Keratinocyte (primary cell): ENCODE data around the gene HOXD11. TPM values are rescaled to one million over a fixed set of nuclear protein-coding genes. Genes with fewer than 3 reads are reported as not detected.

Experiments
- DNase-seq: peaks from one replicate; pipeline ENCODE4 v3.0.0-alpha.2; 2011; ENCODE audit warnings: low read depth, missing footprints, low spot score
- FAIRE-seq: peaks from 2 replicates; lab custom pipeline; 2011; peaks lifted over from hg19 to GRCh38; lab: Jason Lieb, UNC
- H2AFZ ChIP-seq: 2 replicates; pipeline ENCODE4 v1.6.0; 2012; ENCODE audit warnings: low read length, control low read depth, inconsistent platforms; ENCODE audit not compliant: control insufficient read depth
- H3K27ac ChIP-seq: 2 replicates; pipeline ENCODE4 v1.5.1; 2011; ENCODE audit warnings: low read length; ENCODE audit not compliant: control insufficient read depth, insufficient read depth
- H3K27me3 ChIP-seq: 3 replicates; pipeline ENCODE4 v1.6.0; 2011; ENCODE audit warnings: low read length; ENCODE audit not compliant: control insufficient read depth, insufficient read depth; ENCODE audit errors: extremely low read depth
- H3K36me3 ChIP-seq, 2 experiments: 2 replicates in 1 of 2; 3 replicates in 1 of 2; pipeline ENCODE4 v1.5.1; 2011; ENCODE audit warnings: low read length in 2 of 2, mild to moderate bottlenecking in 1 of 2; ENCODE audit not compliant: control insufficient read depth in 2 of 2, insufficient read depth in 2 of 2; ENCODE audit errors: extremely low read depth in 1 of 2
- H3K4me1 ChIP-seq: 3 replicates; pipeline ENCODE4 v1.5.1; 2011; ENCODE audit warnings: low read length; ENCODE audit not compliant: control insufficient read depth, insufficient read depth; ENCODE audit errors: extremely low read depth
- H3K4me2 ChIP-seq: 3 replicates; pipeline ENCODE4 v1.6.0; 2011; ENCODE audit warnings: low read depth, low read length; ENCODE audit not compliant: control insufficient read depth, insufficient read depth; ENCODE audit errors: extremely low read depth
- H3K4me3 ChIP-seq, 3 experiments: fragments of 200-600 bp in 1 of 3; sonication (generic) in 1 of 3; 2 replicates in 2 of 3; 3 replicates in 1 of 3; pipeline ENCODE4 v1.5.1; 2011 to 2016; ENCODE audit warnings: low read length in 3 of 3, mild to moderate bottlenecking in 3 of 3, control low read depth in 2 of 3, inconsistent platforms in 1 of 3, low read depth in 1 of 3, mixed read lengths in 1 of 3, mixed run types in 1 of 3, moderate library complexity in 1 of 3; ENCODE audit not compliant: control insufficient read depth in 2 of 3, insufficient read depth in 2 of 3; ENCODE audit errors: extremely low read depth in 1 of 3
- H3K79me2 ChIP-seq: 2 replicates; pipeline ENCODE4 v1.6.0; 2012; ENCODE audit warnings: low read length; ENCODE audit not compliant: control insufficient read depth, insufficient read depth
- H3K9ac ChIP-seq: 3 replicates; pipeline ENCODE4 v1.6.0; 2011; ENCODE audit warnings: low read length; ENCODE audit not compliant: control insufficient read depth, insufficient read depth; ENCODE audit errors: extremely low read depth
- H3K9me1 ChIP-seq: 3 replicates; pipeline ENCODE4 v1.6.0; 2011; ENCODE audit warnings: low read length; ENCODE audit not compliant: control insufficient read depth, insufficient read depth; ENCODE audit errors: extremely low read depth
- H3K9me3 ChIP-seq: 2 replicates; pipeline ENCODE4 v1.5.1; 2012; ENCODE audit warnings: low read depth, low read length; ENCODE audit not compliant: control insufficient read depth
- H4K20me1 ChIP-seq: 3 replicates; pipeline ENCODE4 v1.6.0; 2011; ENCODE audit warnings: low read length; ENCODE audit not compliant: control insufficient read depth, insufficient read depth; ENCODE audit errors: extremely low read depth
- EZH2 ChIP-seq: IDR thresholded peaks from one replicate; pipeline ENCODE4 v1.6.1; 2012; ENCODE audit warnings: inconsistent platforms, mild to moderate bottlenecking, low read length, moderate library complexity
- dilution Hi-C: fragments of 300-500 bp; cut with MboI; formaldehyde crosslinking; loops from one replicate; pipeline ENCODE4 v1.7.0; 2020; ENCODE audit warnings: low sequenced_read_pairs; ENCODE audit not compliant: extremely low pct_ligation_motif_present
- polyA plus RNA-seq, 5 experiments: library from polyadenylated mRNA; depleted of rRNA in 3 of 5; stranded (reverse) in 3 of 5; stranded (forward) in 1 of 5; unstranded in 1 of 5; fragments of >200 nt; gene quantifications; 1 replicate in 1 of 5; 2 replicates in 3 of 5; 3 replicates in 1 of 5; pipeline versions ENCODE4 v1.2.1 to v1.2.3, GENCODE V29; 2011 to 2012; ENCODE audit warnings: missing spikeins in 2 of 5, low read depth in 1 of 5, low replicate concordance in 1 of 5
- TF ChIP-seq, protein P1 (sequence below), 3 experiments: IDR thresholded peaks in 1 of 3; conservative IDR thresholded peaks in 1 of 3; optimal IDR thresholded peaks in 1 of 3; 2 replicates in 2 of 3; 3 replicates in 1 of 3; pipeline versions ENCODE3 to v1.5.1; 2011; ENCODE audit warnings: low read length in 3 of 3, mild to moderate bottlenecking in 3 of 3, moderate library complexity in 2 of 3, control low read depth in 1 of 3, inconsistent platforms in 1 of 3; ENCODE audit not compliant: insufficient read depth in 2 of 3; ENCODE audit errors: extremely low read depth in 1 of 3

HOXD11 gene
- polyA plus RNA-seq, 1 donor (not counting 4 experiments of a cell fraction or from before 2014, with no cell fraction given), result not detected

DNA sequence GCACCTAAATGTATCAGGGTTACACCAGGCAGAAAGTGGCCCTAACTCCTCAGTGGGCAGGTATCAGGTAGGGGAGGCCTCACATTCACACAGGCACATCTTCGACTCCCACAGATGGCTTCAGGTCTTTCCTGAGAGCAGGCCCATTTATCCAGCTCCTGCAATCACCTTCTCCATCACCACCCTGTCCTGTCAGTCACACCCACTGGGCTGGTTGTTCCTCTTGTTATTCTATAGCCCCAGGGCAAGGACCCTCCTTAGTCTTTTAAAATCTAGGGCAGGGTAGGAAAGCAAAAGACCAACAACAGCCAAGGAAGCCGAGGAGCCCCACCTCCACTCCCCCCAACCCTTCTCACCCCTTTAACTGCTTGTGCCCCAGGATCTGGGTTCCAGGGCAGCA, 35.2 kb downstream of the HOXD11 start:
- Histone ChIP-seq H3K9me3 (peaks cover 8% of the 10 kb centered on the region), H3K4me1 (no peaks in the 10 kb centered on the region), H2AFZ (no peak overlapping the region), H3K27me3 (peaks cover 74% of the 10 kb centered on the region), H3K27ac (no peak overlapping the region), H3K9me1 (no peaks in the 10 kb centered on the region), H3K36me3 (no peaks in the 10 kb centered on the region), H4K20me1 (no peaks in the 10 kb centered on the region), H3K9ac (no peak overlapping the region), H3K4me2 (no peak overlapping the region), H3K79me2 (no peaks in the 10 kb centered on the region), H3K4me3 (no peak overlapping the region)
- TF ChIP-seq EZH2, result no peak
- TF ChIP-seq, protein P1, sequence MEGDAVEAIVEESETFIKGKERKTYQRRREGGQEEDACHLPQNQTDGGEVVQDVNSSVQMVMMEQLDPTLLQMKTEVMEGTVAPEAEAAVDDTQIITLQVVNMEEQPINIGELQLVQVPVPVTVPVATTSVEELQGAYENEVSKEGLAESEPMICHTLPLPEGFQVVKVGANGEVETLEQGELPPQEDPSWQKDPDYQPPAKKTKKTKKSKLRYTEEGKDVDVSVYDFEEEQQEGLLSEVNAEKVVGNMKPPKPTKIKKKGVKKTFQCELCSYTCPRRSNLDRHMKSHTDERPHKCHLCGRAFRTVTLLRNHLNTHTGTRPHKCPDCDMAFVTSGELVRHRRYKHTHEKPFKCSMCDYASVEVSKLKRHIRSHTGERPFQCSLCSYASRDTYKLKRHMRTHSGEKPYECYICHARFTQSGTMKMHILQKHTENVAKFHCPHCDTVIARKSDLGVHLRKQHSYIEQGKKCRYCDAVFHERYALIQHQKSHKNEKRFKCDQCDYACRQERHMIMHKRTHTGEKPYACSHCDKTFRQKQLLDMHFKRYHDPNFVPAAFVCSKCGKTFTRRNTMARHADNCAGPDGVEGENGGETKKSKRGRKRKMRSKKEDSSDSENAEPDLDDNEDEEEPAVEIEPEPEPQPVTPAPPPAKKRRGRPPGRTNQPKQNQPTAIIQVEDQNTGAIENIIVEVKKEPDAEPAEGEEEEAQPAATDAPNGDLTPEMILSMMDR (optimal IDR thresholded peaks at IDR 0.05 in 1 of 3, IDR thresholded peaks at IDR 0.05 in 1 of 3, conservative IDR thresholded peaks at IDR 0.05 in 1 of 3; ENCODE audit: extremely low read depth in 1 of 3, insufficient read depth in 2 of 3, low read length in 3 of 3), result no peak
- dilution Hi-C loops, result no loop called here
- FAIRE-seq (no peak), DNase-seq (no peak)

DNA sequence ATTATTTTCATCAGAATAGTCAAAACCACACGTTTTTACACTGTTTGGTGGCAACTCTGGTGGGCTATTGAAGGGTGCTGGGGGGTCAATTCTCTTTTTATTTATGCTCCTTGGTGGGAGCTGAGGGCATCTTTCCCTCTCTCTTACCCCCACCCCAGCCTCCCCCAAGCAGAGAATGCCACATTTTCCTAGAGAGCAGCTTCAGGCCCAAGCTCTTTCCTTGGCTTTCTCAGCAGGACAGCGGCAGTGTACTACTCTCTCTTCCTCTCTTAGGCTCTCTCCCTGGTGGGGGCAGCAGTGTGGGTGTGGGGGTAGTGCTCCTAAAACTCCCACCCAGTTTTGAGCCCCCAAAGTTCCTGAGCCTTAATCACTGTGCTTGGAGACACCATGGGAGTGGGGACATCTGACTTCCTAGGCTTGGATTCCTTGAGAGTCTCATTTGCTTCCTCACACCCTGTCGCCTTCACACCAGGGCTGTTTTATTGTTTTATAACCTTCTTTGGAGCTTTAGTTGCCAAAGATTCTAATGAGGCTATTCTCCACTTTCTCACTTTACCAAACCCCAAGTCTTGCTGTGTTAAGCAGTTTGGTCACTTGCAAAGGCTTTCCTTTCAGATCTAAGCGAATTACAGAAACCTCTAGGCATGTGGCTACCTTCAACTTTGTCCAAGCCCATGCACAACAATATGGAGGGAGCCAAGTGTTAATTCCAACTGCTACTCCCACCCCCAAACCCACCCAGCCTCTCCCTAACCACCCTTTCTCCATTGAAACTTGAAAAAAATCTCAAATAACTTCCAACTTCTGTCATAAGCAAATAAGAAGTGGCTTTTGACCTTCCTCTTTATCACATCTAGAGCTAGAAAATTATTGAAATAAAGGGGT, 38.2 kb downstream of the HOXD11 start:
- H3K9me3 ChIP-seq, result no peaks in the 10 kb centered on the region
- H3K27me3 ChIP-seq, result peaks cover 79% of the 10 kb centered on the region
- no peaks in the 10 kb centered on the region for H4K20me1 ChIP-seq
- H3K9ac ChIP-seq, result no peak overlapping the region
- H2AFZ ChIP-seq, result no peak overlapping the region
- no peak overlapping the region for H3K27ac ChIP-seq
- no peak overlapping the region for H3K4me3 ChIP-seq
- H3K9me1 ChIP-seq, result no peaks in the 10 kb centered on the region
- dilution Hi-C loops, result no loop called here
- no peak overlapping the region for H3K4me2 ChIP-seq
- DNase-seq, result no peak
- no peaks in the 10 kb centered on the region for H3K4me1 ChIP-seq
- H3K79me2 ChIP-seq, result no peaks in the 10 kb centered on the region
- no peaks in the 10 kb centered on the region for H3K36me3 ChIP-seq
- no peak for FAIRE-seq
- no peak for TF ChIP-seq EZH2
- TF ChIP-seq, protein P1 (optimal IDR thresholded peaks at IDR 0.05 in 1 of 3, IDR thresholded peaks at IDR 0.05 in 1 of 3, conservative IDR thresholded peaks at IDR 0.05 in 1 of 3; ENCODE audit: extremely low read depth in 1 of 3, insufficient read depth in 2 of 3, low read length in 3 of 3), result no peak
